OCI-LY1 (cell line): Measurements from ENCODE around the gene FNDC3A.
"Not testable (repeated sequence)": the region's sequence is repeated elsewhere in the genome, so short reads cannot be mapped to it uniquely, and the experiment has no call there.

Experiments
- EZH2 ChIP-seq: fragments of 200-600 bp; sonication (generic), shearing (Covaris generic); IDR thresholded peaks from 2 replicates; pipeline ENCODE4 v1.8.0; 2017; ENCODE audit warnings: borderline replicate concordance, mixed run types, mild to moderate bottlenecking, antibody characterized with exemption, low read length, moderate library complexity, mixed read lengths
- TF ChIP-seq, protein P1 (sequence below): fragments of 200-600 bp; sonication (generic), shearing (Covaris generic); IDR thresholded peaks from 2 replicates; pipeline ENCODE4 v1.5.1; 2017; ENCODE audit warnings: mild to moderate bottlenecking, antibody characterized with exemption, low read length, moderate library complexity, mixed read lengths

GRCh38 chr13:49018986-49019635 lies 43.4 kb downstream of the FNDC3A start:
- TF ChIP-seq, protein P1, sequence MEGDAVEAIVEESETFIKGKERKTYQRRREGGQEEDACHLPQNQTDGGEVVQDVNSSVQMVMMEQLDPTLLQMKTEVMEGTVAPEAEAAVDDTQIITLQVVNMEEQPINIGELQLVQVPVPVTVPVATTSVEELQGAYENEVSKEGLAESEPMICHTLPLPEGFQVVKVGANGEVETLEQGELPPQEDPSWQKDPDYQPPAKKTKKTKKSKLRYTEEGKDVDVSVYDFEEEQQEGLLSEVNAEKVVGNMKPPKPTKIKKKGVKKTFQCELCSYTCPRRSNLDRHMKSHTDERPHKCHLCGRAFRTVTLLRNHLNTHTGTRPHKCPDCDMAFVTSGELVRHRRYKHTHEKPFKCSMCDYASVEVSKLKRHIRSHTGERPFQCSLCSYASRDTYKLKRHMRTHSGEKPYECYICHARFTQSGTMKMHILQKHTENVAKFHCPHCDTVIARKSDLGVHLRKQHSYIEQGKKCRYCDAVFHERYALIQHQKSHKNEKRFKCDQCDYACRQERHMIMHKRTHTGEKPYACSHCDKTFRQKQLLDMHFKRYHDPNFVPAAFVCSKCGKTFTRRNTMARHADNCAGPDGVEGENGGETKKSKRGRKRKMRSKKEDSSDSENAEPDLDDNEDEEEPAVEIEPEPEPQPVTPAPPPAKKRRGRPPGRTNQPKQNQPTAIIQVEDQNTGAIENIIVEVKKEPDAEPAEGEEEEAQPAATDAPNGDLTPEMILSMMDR, result not testable (repeated sequence)
- TF ChIP-seq EZH2, result not testable (repeated sequence)
